NT2/D1 (cell line): ENCODE data around the gene CREBL2.

ENCODE experiments used
- SUZ12 ChIP-seq: IDR thresholded peaks from 2 replicates; pipeline ENCODE4 v1.6.1; 2011; ENCODE audit not compliant: insufficient read length, insufficient read depth; ENCODE audit errors: extremely low read depth
- YY1 ChIP-seq: IDR thresholded peaks from 2 replicates; pipeline ENCODE4 v1.6.1; 2011; ENCODE audit not compliant: insufficient read length, insufficient read depth
- ZNF274 ChIP-seq: IDR thresholded peaks from 2 replicates; pipeline ENCODE4 v1.6.1; 2011; ENCODE audit warnings: mild to moderate bottlenecking, low read depth, low read length

GRCh38 chr12:12642916-12643315 lies 31.2 kb downstream of the CREBL2 start:
- no peak for TF ChIP-seq ZNF274
- no peak for TF ChIP-seq SUZ12
- TF ChIP-seq YY1, result no peak
